Measurements from ENCODE around the gene RMC1. TPM values are rescaled to one million over a fixed set of nuclear protein-coding genes. Genes with fewer than 3 reads are reported as not detected.
"Not testable (repeated sequence)": the region's sequence is repeated elsewhere in the genome, so short reads cannot be mapped to it uniquely, and the experiment has no call there.

RMC1 gene
- total RNA-seq, 1 donor from 2014 or later, result 26.8 TPM

DNA sequence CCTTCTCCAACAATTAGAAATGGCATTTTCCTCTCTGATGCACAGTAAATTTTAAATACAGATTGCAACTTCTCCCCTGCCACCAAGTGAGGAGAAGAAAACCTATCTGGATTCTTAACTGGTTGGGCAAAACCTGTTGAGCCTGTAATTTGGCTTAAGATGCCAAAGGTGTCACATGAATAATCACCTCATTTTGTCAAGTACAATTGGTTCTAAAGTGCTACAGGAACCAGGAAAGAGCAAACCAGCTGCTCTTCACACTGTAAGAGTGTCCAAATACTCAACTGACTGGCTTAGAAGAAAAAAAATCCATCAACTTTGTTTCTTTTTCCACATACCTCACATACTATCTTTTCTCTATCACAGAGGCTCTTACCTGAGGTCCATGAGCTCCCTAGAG lies 47.6 kb downstream of the RMC1 start:
- peaks cover 5% of the 10 kb centered on the region for H3K4me1 Mint-ChIP-seq (ENCODE audit: low read depth)
- H3K27me3 Mint-ChIP-seq (ENCODE audit: low read depth), result no peaks in the 10 kb centered on the region
- H3K4me3 Mint-ChIP-seq (ENCODE audit: unreplicated experiment), result no peak overlapping the region
- no peaks in the 10 kb centered on the region for H3K9me3 Mint-ChIP-seq (ENCODE audit: low read depth)
- H3K36me3 Mint-ChIP-seq (ENCODE audit: low read depth), result peaks cover 29% of the 10 kb centered on the region
- TF ChIP-seq, protein P1, sequence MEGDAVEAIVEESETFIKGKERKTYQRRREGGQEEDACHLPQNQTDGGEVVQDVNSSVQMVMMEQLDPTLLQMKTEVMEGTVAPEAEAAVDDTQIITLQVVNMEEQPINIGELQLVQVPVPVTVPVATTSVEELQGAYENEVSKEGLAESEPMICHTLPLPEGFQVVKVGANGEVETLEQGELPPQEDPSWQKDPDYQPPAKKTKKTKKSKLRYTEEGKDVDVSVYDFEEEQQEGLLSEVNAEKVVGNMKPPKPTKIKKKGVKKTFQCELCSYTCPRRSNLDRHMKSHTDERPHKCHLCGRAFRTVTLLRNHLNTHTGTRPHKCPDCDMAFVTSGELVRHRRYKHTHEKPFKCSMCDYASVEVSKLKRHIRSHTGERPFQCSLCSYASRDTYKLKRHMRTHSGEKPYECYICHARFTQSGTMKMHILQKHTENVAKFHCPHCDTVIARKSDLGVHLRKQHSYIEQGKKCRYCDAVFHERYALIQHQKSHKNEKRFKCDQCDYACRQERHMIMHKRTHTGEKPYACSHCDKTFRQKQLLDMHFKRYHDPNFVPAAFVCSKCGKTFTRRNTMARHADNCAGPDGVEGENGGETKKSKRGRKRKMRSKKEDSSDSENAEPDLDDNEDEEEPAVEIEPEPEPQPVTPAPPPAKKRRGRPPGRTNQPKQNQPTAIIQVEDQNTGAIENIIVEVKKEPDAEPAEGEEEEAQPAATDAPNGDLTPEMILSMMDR (IDR thresholded peaks at IDR 0.05), result no peak
- DNase-seq (ENCODE audit: low spot score), result no peak
- no peak overlapping the region for H3K27ac Mint-ChIP-seq (ENCODE audit: unreplicated experiment)

DNA sequence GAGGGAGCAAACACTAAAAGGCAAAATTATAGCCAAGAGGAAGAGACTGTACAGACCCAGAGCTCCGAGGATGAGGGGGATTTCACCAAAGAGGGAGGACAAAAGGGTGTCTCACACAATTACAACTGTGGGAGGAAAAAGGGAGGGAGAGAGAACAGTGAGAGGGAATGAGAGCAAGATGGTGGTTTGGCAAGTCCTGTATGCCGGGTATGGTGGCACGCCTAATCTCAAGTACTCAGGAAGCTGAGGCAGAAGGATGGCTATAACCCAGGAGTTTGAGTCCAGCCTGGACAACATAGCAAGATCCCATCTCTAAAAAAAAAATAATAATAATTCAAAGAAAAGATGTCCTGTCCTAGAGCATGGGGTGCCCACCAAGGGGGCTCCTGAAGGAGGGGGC lies 48.7 kb downstream of the RMC1 start:
- no peak for DNase-seq (ENCODE audit: low spot score)
- no peaks in the 10 kb centered on the region for H3K27me3 Mint-ChIP-seq (ENCODE audit: low read depth)
- no peaks in the 10 kb centered on the region for H3K9me3 Mint-ChIP-seq (ENCODE audit: low read depth)
- no peak overlapping the region for H3K4me3 Mint-ChIP-seq (ENCODE audit: unreplicated experiment)
- H3K4me1 Mint-ChIP-seq (ENCODE audit: low read depth), result peaks cover 5% of the 10 kb centered on the region
- H3K36me3 Mint-ChIP-seq (ENCODE audit: low read depth), result peaks cover 30% of the 10 kb centered on the region
- H3K27ac Mint-ChIP-seq (ENCODE audit: unreplicated experiment), result no peak overlapping the region
- TF ChIP-seq, protein P1 (IDR thresholded peaks at IDR 0.05), result no peak

DNA sequence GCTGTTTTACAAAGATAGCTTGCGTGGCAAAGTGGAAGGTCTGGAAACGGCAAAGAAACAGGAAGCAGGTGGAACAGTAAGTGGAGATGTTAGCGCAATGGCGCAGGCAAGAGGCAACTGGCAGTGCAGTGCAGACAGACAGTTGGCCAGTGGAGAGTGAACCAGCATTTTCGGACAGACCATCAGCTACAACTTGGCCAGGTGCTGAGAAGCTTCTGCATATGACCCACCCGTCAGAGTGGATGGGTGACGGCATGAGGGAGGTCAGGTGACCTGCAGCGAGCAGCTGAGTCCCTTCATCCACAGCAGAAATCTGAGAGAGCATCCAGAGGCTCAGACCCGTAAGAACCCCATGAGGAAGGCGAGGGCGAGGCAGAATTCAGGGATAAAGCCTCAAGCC lies 49.2 kb downstream of the RMC1 start:
- TF ChIP-seq, protein P1 (IDR thresholded peaks at IDR 0.05), result no peak
- Mint-ChIP-seq H3K4me1 (ENCODE audit: low read depth) (peaks cover 4% of the 10 kb centered on the region), H3K27me3 (ENCODE audit: low read depth) (no peaks in the 10 kb centered on the region), H3K36me3 (ENCODE audit: low read depth) (peaks cover 33% of the 10 kb centered on the region), H3K4me3 (ENCODE audit: unreplicated experiment) (no peak overlapping the region), H3K9me3 (ENCODE audit: low read depth) (no peaks in the 10 kb centered on the region), H3K27ac (ENCODE audit: unreplicated experiment) (no peak overlapping the region)
- DNase-seq (ENCODE audit: low spot score), result no peak

DNA sequence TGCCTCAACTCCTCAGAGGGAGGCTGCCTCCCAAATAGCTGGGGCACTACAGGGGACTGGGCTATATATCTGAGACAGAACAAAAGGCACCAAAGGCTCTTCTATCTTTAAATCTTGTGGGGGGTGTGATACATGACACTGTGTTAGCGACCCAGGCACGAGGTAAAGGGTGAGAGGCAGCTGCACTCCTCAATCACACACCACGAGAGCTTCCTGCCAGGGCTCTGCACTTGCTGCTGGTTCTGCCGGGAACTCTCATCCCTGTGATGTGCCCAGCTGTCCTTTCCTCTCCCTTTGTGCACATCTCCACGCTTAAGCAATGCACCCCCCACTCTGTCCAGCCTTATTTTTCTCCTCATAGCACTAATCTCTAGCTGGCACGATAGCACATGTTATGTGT lies 50.6 kb downstream of the RMC1 start:
- H3K4me3 Mint-ChIP-seq (ENCODE audit: unreplicated experiment), result no peak overlapping the region
- TF ChIP-seq, protein P1 (IDR thresholded peaks at IDR 0.05), result no peak
- no peaks in the 10 kb centered on the region for H3K4me1 Mint-ChIP-seq (ENCODE audit: low read depth)
- H3K9me3 Mint-ChIP-seq (ENCODE audit: low read depth), result no peaks in the 10 kb centered on the region
- H3K36me3 Mint-ChIP-seq (ENCODE audit: low read depth), result peaks cover 37% of the 10 kb centered on the region
- H3K27me3 Mint-ChIP-seq (ENCODE audit: low read depth), result no peaks in the 10 kb centered on the region
- no peak overlapping the region for H3K27ac Mint-ChIP-seq (ENCODE audit: unreplicated experiment)
- no peak for DNase-seq (ENCODE audit: low spot score)

DNA sequence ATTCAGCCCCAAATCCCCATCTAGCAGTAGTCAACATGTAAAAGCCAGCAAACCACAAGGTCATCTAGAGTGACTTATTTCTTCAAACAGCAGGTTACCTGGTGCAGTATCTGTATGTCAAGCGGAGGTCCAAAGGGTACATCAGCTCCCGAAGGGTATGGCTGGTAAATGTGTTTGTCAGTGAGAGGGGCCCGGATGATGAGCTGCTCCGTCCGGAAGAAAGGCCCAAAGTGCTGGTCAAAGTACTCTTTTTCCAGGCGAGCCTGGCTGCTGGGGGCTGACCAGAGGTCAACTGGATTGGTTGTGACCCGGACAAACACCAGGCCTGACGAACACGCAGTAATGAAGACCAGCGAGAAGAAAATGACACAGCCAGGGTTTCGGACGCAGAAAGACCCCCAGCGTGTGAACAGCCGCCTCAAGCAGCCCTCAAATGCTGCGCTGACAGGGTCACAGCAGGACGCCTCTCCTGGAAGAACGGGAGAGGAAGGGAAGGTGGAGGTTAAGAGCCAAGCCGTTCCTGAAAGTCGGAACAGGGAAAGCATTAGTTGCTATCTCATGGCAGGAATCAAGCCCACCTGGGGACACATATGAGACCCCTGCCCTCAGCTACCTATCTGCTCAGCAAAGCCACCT lies 53.0 kb downstream of the RMC1 start:
- H3K9me3 Mint-ChIP-seq (ENCODE audit: low read depth), result no peaks in the 10 kb centered on the region
- no peaks in the 10 kb centered on the region for H3K4me1 Mint-ChIP-seq (ENCODE audit: low read depth)
- H3K36me3 Mint-ChIP-seq (ENCODE audit: low read depth), result peaks cover 45% of the 10 kb centered on the region
- DNase-seq (ENCODE audit: low spot score), result no peak
- TF ChIP-seq, protein P1 (IDR thresholded peaks at IDR 0.05), result no peak
- no peaks in the 10 kb centered on the region for H3K27me3 Mint-ChIP-seq (ENCODE audit: low read depth)
- H3K27ac Mint-ChIP-seq (ENCODE audit: unreplicated experiment), result no peak overlapping the region
- no peak overlapping the region for H3K4me3 Mint-ChIP-seq (ENCODE audit: unreplicated experiment)

DNA sequence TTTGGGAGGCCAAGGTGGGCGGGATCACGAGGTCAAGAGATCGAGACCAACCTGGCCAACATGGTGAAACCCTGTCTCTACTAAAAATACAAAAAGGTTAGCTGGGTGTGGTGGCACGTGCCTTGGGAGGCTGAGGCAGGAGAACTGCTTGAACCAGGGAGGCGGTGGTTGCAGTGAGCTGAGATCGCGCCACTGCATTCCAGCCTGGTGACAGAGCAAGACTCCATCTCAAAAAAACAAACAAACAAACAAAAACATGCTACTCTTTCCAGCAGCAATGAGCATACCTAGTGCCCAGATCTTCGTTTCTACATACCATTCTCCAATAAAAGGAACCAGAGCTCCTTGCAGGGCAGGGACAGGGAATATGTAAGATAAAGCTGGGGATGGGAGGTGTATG lies 54.2 kb downstream of the RMC1 start:
- not testable (repeated sequence) for H3K9me3 Mint-ChIP-seq (ENCODE audit: low read depth); H3K27me3 Mint-ChIP-seq (ENCODE audit: low read depth); H3K4me3 Mint-ChIP-seq (ENCODE audit: unreplicated experiment); H3K4me1 Mint-ChIP-seq (ENCODE audit: low read depth); DNase-seq (ENCODE audit: low spot score); H3K27ac Mint-ChIP-seq (ENCODE audit: unreplicated experiment)
- H3K36me3 Mint-ChIP-seq (ENCODE audit: low read depth), result peaks cover 41% of the 10 kb centered on the region

Data from chondrocyte (in vitro differentiated cells).